ES-I3 (cell line): ENCODE measurements around the gene OR10J1.
"Not testable (repeated sequence)": the region's sequence is repeated elsewhere in the genome, so short reads cannot be mapped to it uniquely, and the experiment has no call there.

Source experiments
- H3K36me3 ChIP-seq: 2 replicates; pipeline ENCODE4 v1.6.1; 2013; ENCODE audit warnings: mild to moderate bottlenecking, low read length, control low read depth, moderate library complexity; ENCODE audit not compliant: insufficient read depth
- H3K4me1 ChIP-seq: 2 replicates; pipeline ENCODE4 v1.6.1; 2013; ENCODE audit warnings: mild to moderate bottlenecking, control low read depth, low read length; ENCODE audit not compliant: insufficient read depth
- H3K9ac ChIP-seq: 2 replicates; pipeline ENCODE4 v1.6.1; 2013; ENCODE audit warnings: low read depth, mild to moderate bottlenecking, low read length, moderate library complexity
- H3K9me3 ChIP-seq: 2 replicates; pipeline ENCODE4 v1.6.1; 2013; ENCODE audit warnings: mild to moderate bottlenecking, low read length, moderate library complexity; ENCODE audit not compliant: control insufficient read depth, insufficient read depth

Gene OR10J1

DNA sequence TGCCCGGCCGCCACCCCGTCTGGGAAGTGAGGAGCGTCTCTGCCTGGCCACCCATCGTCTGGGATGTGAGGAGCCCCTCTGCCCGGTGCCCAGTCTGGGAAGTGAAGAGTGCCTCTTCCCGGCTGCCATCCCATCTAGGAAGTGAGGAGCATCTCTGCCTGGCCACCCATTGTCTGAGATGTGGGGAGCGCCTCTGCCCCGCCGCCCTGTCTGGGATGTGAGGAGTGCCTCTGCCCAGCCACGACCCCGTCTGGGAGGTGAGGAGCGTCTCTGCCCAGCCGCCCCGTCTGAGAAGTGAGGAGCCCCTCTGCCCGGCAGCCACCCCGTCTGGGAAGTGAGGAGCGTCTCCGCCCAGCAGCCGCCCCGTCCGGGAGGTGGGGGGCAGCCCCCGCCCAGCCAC is 10.1 kb downstream of the OR10J1 start:
- not testable (repeated sequence) for H3K4me1 ChIP-seq, H3K9me3 ChIP-seq, H3K9ac ChIP-seq, H3K36me3 ChIP-seq

DNA sequence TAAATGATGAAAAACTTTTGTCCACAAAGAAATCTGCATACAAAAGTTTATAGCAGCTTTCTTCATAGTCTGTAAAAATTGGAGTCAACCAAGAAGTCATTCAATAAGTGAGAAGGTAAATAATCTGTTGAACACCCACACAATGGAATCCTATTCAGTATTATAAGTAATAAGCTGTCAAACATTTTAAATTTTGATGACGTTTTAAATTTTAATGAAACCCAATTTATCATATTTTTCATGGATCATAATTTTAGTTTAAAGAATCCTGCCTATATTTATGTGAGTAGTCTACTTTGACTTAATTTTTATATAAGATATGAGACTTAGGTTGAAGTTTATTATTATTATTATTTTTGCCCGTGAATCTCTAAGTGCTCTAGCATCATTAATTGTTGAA is 20.0 kb downstream of the OR10J1 start:
- no peaks in the 10 kb centered on the region for H3K9me3 ChIP-seq
- no peak overlapping the region for H3K9ac ChIP-seq
- no peaks in the 10 kb centered on the region for H3K36me3 ChIP-seq
- no peaks in the 10 kb centered on the region for H3K4me1 ChIP-seq

DNA sequence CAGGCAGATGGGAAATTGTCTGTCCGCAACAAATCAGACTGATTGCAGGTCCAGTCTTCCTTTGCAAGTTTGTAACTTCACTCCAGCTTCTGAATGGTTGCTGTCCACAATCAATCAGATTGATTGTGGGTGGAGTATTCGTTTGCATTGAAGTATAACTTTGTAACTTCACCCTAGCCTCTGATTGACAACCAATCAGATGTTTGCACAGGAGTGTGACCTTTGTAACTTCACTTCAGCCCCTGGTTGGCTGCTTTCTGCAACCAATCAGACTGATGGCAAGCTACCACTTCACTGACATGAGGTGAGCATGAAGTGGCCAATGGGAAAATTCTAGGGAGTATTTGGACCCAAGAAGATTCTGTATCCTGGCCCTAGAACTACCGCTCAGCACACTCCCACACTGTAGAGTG is 25.7 kb downstream of the OR10J1 start:
- Histone ChIP-seq H3K9ac (no peak overlapping the region), H3K4me1 (peaks cover 6% of the 10 kb centered on the region), H3K36me3 (no peaks in the 10 kb centered on the region), H3K9me3 (no peaks in the 10 kb centered on the region)

DNA sequence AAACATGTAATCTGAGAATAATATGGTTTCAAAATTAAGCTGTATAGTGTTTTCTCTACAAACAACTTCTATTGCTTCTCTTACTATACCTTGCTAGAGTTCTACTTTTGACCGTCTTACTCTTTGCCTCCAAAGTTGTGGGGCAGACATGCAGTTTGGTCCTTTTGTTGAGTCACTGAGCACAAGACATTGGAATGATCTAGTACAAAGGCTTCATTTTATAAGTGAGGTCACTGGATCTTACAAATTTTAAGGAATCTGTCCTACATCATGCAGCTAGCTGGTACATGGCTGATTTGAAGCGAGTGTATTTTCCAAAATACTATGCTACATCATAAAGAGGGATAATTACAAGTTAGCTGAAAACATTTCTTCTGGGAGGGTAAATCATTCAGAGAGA is 28.8 kb downstream of the OR10J1 start:
- H3K4me1 ChIP-seq: peaks cover 6% of the 10 kb centered on the region
- H3K9ac ChIP-seq: no peak overlapping the region
- no peaks in the 10 kb centered on the region for H3K36me3 ChIP-seq
- H3K9me3 ChIP-seq: no peaks in the 10 kb centered on the region

DNA sequence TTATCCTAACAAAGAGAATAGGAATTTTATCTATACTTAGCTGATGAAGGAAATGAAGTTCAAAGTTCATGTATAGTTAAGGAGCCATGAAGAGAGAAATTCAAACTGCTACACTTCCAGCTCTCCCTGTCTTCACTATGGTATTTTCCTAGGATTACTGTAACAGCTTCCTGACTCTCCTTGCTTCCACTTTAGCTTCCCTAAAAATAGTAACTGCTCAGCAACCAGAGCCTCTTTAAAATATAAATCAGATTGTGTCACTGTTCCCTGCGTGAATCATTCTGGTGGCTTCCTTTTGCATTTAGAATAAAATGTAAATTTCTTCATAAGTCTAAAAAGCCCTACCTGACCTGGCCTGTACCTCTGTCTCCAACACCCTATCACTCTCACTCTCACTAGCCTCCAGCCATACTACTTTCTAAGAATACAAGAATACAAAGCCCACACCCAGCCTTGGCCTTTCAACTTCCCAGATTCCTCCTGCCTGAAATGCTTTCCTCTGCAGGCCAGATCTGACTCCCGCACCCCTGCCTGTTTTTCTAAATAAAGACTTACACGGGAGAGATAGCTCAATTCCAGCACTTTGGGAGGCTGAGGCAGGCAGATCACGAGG is 30.5 kb downstream of the OR10J1 start:
- H3K9me3 ChIP-seq: no peaks in the 10 kb centered on the region
- H3K36me3 ChIP-seq: no peaks in the 10 kb centered on the region
- peaks cover 6% of the 10 kb centered on the region for H3K4me1 ChIP-seq
- no peak overlapping the region for H3K9ac ChIP-seq

DNA sequence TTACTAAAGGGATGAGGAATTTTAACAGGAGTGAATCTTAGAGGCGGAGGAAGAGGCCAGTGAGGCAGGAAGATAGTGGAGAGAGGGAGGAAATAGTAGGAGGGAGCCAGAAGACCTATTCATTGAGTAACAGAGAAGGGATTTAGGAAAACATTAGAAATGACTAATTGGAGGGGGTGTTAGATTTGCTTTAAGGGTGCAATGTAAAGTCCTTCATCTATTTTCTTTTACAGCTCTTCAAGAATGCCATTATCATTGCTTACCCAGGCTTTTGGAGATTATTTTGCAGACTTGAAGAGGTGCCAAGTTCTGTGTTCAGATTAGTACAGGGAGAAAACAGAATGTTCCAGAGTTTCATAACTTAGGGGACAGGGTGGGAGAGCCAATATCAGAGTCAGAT is 33.8 kb downstream of the OR10J1 start:
- H3K9me3 ChIP-seq: no peaks in the 10 kb centered on the region
- peaks cover 14% of the 10 kb centered on the region for H3K4me1 ChIP-seq
- no peaks in the 10 kb centered on the region for H3K36me3 ChIP-seq
- H3K9ac ChIP-seq: no peak overlapping the region

DNA sequence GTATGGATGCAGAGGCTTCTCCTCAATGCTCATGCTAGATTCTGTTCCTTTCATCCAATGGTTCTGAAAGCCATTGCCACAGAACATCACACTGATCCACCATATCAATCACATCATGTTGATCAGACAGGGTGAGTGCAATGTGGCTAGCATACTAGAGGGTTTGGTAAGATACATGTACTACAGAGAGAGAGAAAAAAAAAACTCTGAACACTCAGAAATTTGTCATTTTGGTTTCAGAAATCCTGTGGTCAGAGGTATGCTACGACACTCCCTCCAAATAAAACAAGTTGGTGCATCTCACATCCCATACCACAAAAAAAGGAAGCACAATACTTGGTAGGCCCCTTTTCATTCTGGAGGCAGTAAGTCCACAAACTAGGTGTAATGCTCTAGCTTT is 35.4 kb downstream of the OR10J1 start:
- H3K9ac ChIP-seq: no peak overlapping the region
- H3K4me1 ChIP-seq: peaks cover 11% of the 10 kb centered on the region
- no peaks in the 10 kb centered on the region for H3K9me3 ChIP-seq
- H3K36me3 ChIP-seq: no peaks in the 10 kb centered on the region

DNA sequence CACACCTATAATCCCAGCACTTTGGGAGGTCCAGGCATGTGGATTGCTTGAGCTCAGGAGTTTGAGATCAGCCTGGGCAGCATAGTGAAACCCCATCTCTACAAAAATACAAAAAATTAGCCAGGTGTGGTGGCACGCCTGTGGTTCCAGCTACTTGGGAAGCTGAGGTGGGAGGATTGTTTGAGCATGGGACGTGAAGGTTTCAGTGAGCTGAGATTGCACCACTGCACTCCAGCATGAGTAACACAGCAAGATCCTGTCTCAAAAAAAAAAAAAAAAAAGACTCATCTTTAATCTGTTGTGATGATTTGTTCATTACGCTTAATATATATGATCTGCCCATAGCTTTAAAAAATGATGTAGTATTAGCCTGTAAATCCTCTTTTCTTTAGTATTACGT is 44.0 kb downstream of the OR10J1 start:
- Histone ChIP-seq H3K36me3 (no peaks in the 10 kb centered on the region), H3K9ac (no peak overlapping the region), H3K4me1 (no peaks in the 10 kb centered on the region), H3K9me3 (no peaks in the 10 kb centered on the region)
